NCI-H82 treated with DMSO at 0.1 percent for 48 hours (cell line): Measurements from ENCODE around the gene IL1RAPL2.
"Not testable (repeated sequence)": the region's sequence is repeated elsewhere in the genome, so short reads cannot be mapped to it uniquely, and the experiment has no call there.

Experiments used
- DNase-seq: peaks from one replicate; lab custom pipeline; 2025; ENCODE audit not compliant: unreplicated experiment; lab: John Stamatoyannopoulos, UW

Gene IL1RAPL2

GRCh38 chrX:105662248-105662647, 1096.2 kb downstream of the IL1RAPL2 start:
- DNase-seq, result no peak

GRCh38 chrX:105664243-105664642, 1098.2 kb downstream of the IL1RAPL2 start:
- DNase-seq, result no peak

DNA sequence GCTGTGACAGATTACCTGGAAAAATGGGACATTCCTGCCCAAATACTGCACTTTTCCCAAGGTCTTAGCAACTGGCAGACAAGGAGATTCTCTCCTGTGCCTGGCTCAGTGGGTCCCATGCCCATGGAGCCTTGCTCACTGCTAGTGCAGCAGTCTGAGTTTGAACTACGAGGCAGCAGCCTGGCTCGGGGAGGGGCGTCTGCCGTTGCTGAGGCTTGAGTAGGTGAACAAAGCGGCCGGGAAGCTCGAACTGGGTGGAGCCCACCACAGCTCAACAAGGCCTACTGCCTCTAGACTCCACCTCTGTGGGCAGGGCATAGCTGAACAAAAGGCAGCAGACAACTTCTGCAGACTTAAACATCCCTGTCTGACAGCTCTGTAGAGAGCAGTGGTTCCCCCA, 1118.3 kb downstream of the IL1RAPL2 start:
- DNase-seq, result not testable (repeated sequence)

DNA sequence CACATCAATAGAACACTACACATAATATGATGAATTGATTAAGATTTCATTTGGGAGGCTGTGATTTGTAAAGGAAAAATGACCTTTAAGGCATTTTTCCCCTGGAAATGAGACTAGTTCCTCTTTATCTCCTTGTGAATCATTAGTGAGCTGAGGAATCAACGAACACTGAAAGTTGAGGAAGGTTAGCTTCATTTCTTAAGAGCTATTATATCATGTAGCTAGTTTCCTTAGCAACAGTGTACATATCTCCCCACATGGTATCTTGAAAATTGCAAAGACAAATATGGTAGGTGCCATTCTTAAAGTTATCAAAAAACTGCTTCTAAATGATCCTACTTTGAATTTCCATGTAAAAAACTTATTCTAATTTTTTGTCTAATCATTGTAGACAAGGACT, 1128.8 kb downstream of the IL1RAPL2 start:
- DNase-seq, result no peak

DNA sequence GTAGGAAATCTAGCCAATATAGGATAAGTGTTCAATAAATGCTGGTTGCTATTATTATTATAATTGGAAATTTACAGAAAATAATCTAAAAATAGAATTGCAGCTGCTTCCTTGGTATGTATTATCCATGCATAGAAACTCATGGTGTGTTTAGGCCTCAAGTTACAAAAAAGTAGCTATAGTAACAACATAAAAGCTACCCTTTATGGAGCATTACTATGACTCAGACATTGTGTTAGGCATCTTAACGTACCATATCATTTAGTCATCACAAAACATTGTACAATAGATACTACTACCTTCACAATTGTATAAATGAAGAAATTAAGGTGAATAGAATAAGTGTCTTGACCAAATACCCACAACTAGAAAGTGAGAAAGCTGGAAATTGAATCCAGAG, 1129.5 kb downstream of the IL1RAPL2 start:
- no peak for DNase-seq

DNA sequence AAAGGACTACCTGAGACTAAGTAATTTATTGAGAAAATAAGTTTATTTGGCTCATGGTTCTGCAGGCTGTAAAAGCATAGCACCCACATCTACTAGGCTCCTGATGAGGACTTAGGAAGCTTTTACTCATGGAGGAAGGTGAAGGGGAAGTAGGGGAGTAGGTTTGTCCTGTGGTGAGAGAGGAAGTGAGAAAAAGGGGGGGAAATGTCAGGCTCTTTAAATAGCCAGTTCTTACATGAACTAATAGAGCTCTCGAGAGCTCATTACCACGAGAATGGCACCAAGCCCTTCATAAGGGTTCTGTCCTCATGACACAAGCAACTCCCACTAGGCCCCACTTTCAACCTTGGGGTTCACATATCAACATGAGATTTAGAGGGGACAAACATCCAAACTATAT, 1130.9 kb downstream of the IL1RAPL2 start:
- no peak for DNase-seq

- no peak for DNase-seq
Observed at GRCh38 chrX:105697984-105698781, 1132.2 kb downstream of the IL1RAPL2 start.

- DNase-seq, result no peak
Observed at GRCh38 chrX:105700331-105700730, 1134.3 kb downstream of the IL1RAPL2 start.

DNA sequence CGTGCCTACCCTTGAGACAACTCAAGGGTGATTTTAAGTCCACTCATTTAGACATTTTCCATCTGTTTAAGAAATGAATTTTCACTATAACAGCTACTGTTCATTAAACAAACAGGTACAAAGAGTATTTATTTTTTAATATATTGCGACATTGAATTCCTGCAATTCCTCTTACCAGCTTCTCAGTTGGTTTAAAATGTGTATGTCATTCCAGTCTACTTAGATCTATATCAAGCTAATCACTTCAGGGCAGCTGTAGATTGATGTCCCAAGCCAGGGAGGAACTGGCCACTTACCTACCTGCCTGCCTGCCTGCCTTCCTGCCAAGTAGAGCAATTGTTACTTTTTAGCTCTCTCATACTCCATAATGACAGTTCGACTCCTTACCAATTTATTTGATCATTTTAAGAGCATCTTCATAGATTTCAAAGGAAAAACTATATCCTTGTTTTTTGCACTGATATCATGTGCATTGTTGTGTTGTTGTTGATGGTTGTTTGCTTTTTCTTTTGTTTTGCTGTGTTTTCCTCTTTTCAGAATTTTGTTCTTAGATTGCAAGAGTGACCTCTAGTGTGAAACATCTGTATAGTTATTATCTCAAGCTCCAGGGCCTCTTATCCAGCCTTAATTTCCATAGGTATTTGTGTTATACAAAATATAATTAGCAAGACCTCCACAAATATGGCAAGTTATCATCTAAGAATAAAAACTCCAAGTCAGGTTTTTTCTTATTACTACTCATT, 1135.5 kb downstream of the IL1RAPL2 start:
- no peak for DNase-seq

DNA sequence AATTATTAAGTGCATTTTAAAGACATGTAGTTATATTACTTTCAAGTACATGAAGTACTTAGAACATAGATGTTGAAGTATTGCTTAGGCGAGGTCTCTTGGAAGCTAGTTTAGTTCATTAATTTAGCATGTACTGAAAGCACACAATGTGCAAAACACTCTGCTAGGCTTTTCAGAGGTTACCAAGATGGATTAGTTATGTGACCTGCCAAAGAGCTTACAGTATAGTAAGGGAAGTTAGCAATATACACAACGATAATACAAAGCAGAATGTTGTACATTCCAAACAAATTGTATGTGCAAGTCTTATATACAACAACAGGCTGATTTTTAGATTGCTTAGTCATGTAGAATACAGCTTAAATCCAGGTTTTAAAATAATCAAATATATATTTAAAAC, 1137.9 kb downstream of the IL1RAPL2 start:
- no peak for DNase-seq

- no peak for DNase-seq
Observed at GRCh38 chrX:105706041-105706440, 1140.0 kb downstream of the IL1RAPL2 start.

- DNase-seq, result no peak
Observed at GRCh38 chrX:105711805-105712204, 1145.8 kb downstream of the IL1RAPL2 start.

DNA sequence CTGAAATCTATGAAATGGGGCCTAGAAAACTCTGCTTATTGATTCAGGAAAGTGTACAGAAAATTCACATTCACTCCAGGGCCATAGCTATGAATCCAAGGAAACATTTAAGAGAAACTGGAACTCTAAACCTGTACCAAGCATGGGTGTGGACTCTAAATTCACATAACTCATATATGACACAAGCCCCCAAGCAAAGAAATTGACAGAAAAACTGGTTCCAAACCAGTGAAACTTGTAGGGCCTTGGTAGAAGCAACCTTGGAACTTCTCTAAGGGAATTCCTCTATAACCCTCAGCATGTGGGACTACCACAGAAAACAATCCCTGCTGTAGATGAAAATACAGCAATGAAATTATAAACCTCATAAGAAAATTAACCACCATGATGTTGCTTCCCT, 1149.7 kb downstream of the IL1RAPL2 start:
- DNase-seq, result no peak

DNA sequence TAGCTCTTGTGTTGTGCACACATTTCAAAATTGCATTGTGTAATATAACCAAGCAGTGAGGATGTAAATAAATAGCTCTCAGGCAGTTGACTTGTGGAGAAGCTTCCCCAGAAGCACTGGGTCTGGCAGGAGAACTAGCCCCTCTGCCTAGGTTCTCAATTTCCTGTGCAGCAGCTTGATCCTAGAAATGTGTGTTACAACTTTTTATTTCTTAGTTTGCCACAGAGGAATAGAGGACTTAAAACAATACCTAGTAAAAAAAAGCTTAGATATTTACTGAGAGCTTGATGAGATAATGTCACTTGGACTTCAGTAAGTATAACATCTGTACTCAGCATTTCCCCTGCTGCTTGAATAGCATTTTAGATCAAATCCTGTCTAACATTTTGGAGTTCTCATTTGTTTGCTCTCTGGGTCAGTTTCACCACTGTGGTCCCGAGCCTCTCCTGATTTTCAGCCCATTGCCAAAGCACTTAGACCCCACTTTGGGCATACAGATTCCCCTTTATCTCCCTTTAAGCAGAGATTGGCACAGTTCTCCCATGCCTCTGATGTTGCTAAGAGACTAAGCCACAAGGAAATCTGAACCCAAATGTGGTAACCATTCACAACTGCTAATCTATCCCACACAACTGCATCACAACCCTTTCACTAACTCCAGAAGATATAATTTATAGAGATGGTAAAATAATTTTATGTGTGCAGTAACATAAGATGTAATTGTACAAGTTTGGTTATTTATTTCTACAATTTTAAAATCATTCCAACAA, 1158.2 kb downstream of the IL1RAPL2 start:
- no peak for DNase-seq

- DNase-seq, result no peak
Observed at GRCh38 chrX:105725228-105725627, 1159.2 kb downstream of the IL1RAPL2 start.

- DNase-seq, result no peak
Observed at GRCh38 chrX:105738162-105738561, 1172.2 kb downstream of the IL1RAPL2 start.

GRCh38 chrX:105744291-105744690, 1178.3 kb downstream of the IL1RAPL2 start:
- no peak for DNase-seq

- DNase-seq, result no peak
Observed at GRCh38 chrX:105744946-105745345, 1178.9 kb downstream of the IL1RAPL2 start.

- no peak for DNase-seq
Observed at GRCh38 chrX:105745863-105746262, 1179.9 kb downstream of the IL1RAPL2 start.

GRCh38 chrX:105752338-105752956, 1186.4 kb downstream of the IL1RAPL2 start:
- no peak for DNase-seq

- DNase-seq, result no peak
Observed at GRCh38 chrX:105753411-105753810, 1187.4 kb downstream of the IL1RAPL2 start.
